ENCODE measurements around the gene JAKMIP1.

GRCh38 chr4:6175426-6175825 lies 24.9 kb downstream of the JAKMIP1 start:
- TF ChIP-seq CTCF (conservative IDR thresholded peaks at IDR 0.05) = no peak
- no peak for TF ChIP-seq EZH2 (IDR thresholded peaks at IDR 0.05; ENCODE audit: low read depth)

Data from PC-9 (cell line).